ENCODE results near the gene KLHL13. TPM values are rescaled to one million over a fixed set of nuclear protein-coding genes. Genes with fewer than 3 reads are reported as not detected.

The KLHL13 gene
- total RNA-seq, 4 donors from 2014 or later: 1.3 to 8.2 (median 5.2) TPM

GRCh38 chrX:117995378-117995777, 121.2 kb downstream of the KLHL13 start:
- peaks cover 0 to 12% (median 0%) of the 10 kb centered on the region in 3 donors for H3K4me1 ChIP-seq
- WGBS, 2 donors: 100% methylated on average over 1 of the region's 1 CpG
- intact Hi-C loops (cut with DNase I): no loop called here
- no peaks in the 10 kb centered on the region for H3K9me3 ChIP-seq
- H3K36me3 ChIP-seq: no peaks in the 10 kb centered on the region
- DNase-seq: no peak
- no peak overlapping the region for H3K27ac ChIP-seq
- no peak overlapping the region for H3K4me3 ChIP-seq
- H3K27me3 ChIP-seq: no peaks in the 10 kb centered on the region
- no peak for TF ChIP-seq POLR2A (IDR thresholded peaks at IDR 0.05)
- no peak for TF ChIP-seq CTCF (IDR thresholded peaks at IDR 0.05)

- Histone ChIP-seq H3K36me3 (no peaks in the 10 kb centered on the region), H3K4me1 (peaks cover 0 to 12% (median 0%) of the 10 kb centered on the region in 3 donors), H3K27ac (no peak overlapping the region), H3K27me3 (no peaks in the 10 kb centered on the region), H3K4me3 (no peak overlapping the region), H3K9me3 (no peaks in the 10 kb centered on the region)
- intact Hi-C loops (cut with DNase I): no loop called here
- no peak for TF ChIP-seq CTCF (IDR thresholded peaks at IDR 0.05)
- TF ChIP-seq POLR2A (IDR thresholded peaks at IDR 0.05): no peak
- WGBS, 2 donors: 56 to 70% methylated on average over 1 of the region's 1 CpG
- DNase-seq: no peak
These were observed 124.4 kb downstream of the KLHL13 start for GRCh38 chrX:117992192-117992723.

DNA sequence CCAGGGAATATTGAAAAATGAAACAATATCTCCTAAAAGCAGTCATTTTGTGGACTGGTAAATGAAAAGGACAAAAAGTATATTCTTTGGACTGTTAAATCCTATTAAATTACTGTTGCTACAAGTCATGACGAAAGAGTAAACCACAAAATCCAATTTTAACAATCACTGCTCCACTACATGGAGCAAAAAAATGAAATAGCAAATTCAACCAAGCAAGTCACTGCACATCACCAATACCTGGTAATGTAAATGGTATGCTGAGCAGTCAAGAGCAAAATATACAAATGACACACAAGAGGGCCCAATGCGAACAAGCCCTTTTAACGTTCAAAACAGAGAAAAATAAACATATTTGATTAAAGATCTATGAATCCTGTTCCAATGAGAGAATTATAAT, 126.2 kb downstream of the KLHL13 start:
- Histone ChIP-seq H3K9me3 (no peaks in the 10 kb centered on the region), H3K27me3 (no peaks in the 10 kb centered on the region), H3K4me1 (peaks cover 0 to 5% (median 0%) of the 10 kb centered on the region in 3 donors), H3K4me3 (no peak overlapping the region), H3K27ac (no peak overlapping the region), H3K36me3 (no peaks in the 10 kb centered on the region)
- DNase-seq: no peak
- intact Hi-C loops (cut with DNase I): no loop called here
- 29 to 30% methylated on average over 3 of the region's 3 CpGs for WGBS, 2 donors
- no peak for TF ChIP-seq POLR2A (IDR thresholded peaks at IDR 0.05)
- TF ChIP-seq CTCF (IDR thresholded peaks at IDR 0.05): no peak

GRCh38 chrX:117989512-117989911, 127.1 kb downstream of the KLHL13 start:
- intact Hi-C loops (cut with DNase I): no loop called here
- Histone ChIP-seq H3K27me3 (no peaks in the 10 kb centered on the region), H3K36me3 (no peaks in the 10 kb centered on the region), H3K27ac (no peak overlapping the region), H3K9me3 (no peaks in the 10 kb centered on the region), H3K4me3 (no peak overlapping the region), H3K4me1 (peaks cover 0 to 5% (median 0%) of the 10 kb centered on the region in 3 donors)
- no peak for DNase-seq
- no peak for TF ChIP-seq POLR2A (IDR thresholded peaks at IDR 0.05)
- TF ChIP-seq CTCF (IDR thresholded peaks at IDR 0.05): no peak

DNA sequence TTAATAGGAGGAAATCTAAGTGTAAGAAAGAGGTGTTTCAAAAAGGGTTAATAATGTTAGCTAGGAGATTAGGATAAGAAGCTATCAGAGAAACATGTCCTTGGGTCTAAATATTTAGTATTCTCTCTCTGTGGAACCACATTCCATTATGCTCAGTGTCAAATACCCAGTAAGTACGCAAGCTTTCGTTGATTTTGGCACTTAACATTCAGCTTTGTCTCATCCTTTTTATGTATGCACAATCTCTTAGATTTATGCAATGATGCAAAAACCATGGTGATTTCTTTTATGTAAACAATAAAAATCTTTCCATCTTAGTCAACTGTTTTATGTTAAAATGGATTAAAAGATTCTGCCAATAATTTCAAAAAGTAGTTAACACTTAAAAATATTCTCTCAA, 129.2 kb downstream of the KLHL13 start:
- no peak overlapping the region for H3K27ac ChIP-seq
- H3K4me3 ChIP-seq: no peak overlapping the region
- no peak for DNase-seq
- no peaks in the 10 kb centered on the region for H3K9me3 ChIP-seq
- 50 to 51% methylated on average over 2 of the region's 2 CpGs for WGBS, 2 donors
- H3K36me3 ChIP-seq: no peaks in the 10 kb centered on the region
- H3K4me1 ChIP-seq: peaks cover 0 to 5% (median 0%) of the 10 kb centered on the region in 3 donors
- H3K27me3 ChIP-seq: no peaks in the 10 kb centered on the region
- TF ChIP-seq CTCF (IDR thresholded peaks at IDR 0.05): no peak
- no peak for TF ChIP-seq POLR2A (IDR thresholded peaks at IDR 0.05)
- intact Hi-C loops (cut with DNase I): no loop called here
